Measurements from ENCODE around the gene KRT72.

DNA sequence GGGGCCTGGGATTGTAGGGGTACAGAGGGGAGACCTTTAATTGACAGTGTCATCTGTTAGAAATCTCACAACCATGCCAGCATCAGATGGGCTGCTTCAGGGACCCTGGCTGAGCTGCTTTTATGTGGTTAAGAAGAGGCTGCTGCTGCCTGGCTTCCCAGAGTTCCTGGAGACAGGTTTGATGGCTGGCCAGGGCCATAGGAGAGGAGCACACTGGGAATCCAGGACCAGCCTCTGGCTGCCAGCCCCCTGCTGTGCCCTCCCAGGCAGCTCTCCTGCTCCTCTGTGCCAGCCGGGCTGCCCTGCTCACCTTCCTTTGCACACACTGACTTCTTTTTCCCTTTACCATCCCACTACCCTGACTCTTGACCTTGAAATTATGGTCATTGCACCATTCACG is 17.6 kb upstream of the KRT72 start:
- TF ChIP-seq SIN3A (IDR thresholded peaks at IDR 0.05; ENCODE audit: borderline replicate concordance, insufficient read depth, low read length), result no peak
- TF ChIP-seq, protein P1, sequence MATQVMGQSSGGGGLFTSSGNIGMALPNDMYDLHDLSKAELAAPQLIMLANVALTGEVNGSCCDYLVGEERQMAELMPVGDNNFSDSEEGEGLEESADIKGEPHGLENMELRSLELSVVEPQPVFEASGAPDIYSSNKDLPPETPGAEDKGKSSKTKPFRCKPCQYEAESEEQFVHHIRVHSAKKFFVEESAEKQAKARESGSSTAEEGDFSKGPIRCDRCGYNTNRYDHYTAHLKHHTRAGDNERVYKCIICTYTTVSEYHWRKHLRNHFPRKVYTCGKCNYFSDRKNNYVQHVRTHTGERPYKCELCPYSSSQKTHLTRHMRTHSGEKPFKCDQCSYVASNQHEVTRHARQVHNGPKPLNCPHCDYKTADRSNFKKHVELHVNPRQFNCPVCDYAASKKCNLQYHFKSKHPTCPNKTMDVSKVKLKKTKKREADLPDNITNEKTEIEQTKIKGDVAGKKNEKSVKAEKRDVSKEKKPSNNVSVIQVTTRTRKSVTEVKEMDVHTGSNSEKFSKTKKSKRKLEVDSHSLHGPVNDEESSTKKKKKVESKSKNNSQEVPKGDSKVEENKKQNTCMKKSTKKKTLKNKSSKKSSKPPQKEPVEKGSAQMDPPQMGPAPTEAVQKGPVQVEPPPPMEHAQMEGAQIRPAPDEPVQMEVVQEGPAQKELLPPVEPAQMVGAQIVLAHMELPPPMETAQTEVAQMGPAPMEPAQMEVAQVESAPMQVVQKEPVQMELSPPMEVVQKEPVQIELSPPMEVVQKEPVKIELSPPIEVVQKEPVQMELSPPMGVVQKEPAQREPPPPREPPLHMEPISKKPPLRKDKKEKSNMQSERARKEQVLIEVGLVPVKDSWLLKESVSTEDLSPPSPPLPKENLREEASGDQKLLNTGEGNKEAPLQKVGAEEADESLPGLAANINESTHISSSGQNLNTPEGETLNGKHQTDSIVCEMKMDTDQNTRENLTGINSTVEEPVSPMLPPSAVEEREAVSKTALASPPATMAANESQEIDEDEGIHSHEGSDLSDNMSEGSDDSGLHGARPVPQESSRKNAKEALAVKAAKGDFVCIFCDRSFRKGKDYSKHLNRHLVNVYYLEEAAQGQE (IDR thresholded peaks at IDR 0.05; ENCODE audit: insufficient read depth in 1 of 2, low read depth in 2 of 2, low read length in 2 of 2), result no peak
- TF ChIP-seq POLR2AphosphoS5 (IDR thresholded peaks at IDR 0.05; ENCODE audit: low read depth, low read length), result no peak
